Activated T-helper 17 cell treated with anti-CD3 and anti-CD28 coated beads, Interleukin-2, amount 50 U/mL, for 72 hours (primary cell): ENCODE results near the gene PAMR1. TPM values are rescaled to one million over a fixed set of nuclear protein-coding genes. Genes with fewer than 3 reads are reported as not detected.
"Not testable (repeated sequence)": the region's sequence is repeated elsewhere in the genome, so short reads cannot be mapped to it uniquely, and the experiment has no call there.

Experiments used
- ATAC-seq: fragments of 150-1000 bp; cut with Tn5 transposase; replicated peaks from 2 replicates; pipeline ENCODE4 v1.10.0; 2021; ENCODE audit warnings: mild to moderate bottlenecking, moderate library complexity
- H3K27ac Mint-ChIP-seq: one replicate; pipeline ENCODE4 v1.8.0; 2022; ENCODE audit warnings: mixed read lengths
- H3K27me3 Mint-ChIP-seq: one replicate; pipeline ENCODE4 v1.8.0; 2022; ENCODE audit warnings: mixed read lengths
- H3K36me3 Mint-ChIP-seq: one replicate; pipeline ENCODE4 v1.8.0; 2022; ENCODE audit warnings: low read depth, mild to moderate bottlenecking, mixed read lengths
- H3K4me1 Mint-ChIP-seq: one replicate; pipeline ENCODE4 v1.8.0; 2022; ENCODE audit warnings: mixed read lengths
- H3K4me3 Mint-ChIP-seq: one replicate; pipeline ENCODE4 v1.8.0; 2022; ENCODE audit warnings: mild to moderate bottlenecking, mixed read lengths
- H3K9me3 Mint-ChIP-seq: one replicate; pipeline ENCODE4 v1.8.0; 2022; ENCODE audit warnings: mixed read lengths
- total RNA-seq, 2 donors: library from RNA; stranded (reverse); gene quantifications; one replicate each; pipeline ENCODE4 v1.2.3, GENCODE V29; 2022

Gene PAMR1
- total RNA-seq, 2 donors from 2014 or later = not detected

DNA sequence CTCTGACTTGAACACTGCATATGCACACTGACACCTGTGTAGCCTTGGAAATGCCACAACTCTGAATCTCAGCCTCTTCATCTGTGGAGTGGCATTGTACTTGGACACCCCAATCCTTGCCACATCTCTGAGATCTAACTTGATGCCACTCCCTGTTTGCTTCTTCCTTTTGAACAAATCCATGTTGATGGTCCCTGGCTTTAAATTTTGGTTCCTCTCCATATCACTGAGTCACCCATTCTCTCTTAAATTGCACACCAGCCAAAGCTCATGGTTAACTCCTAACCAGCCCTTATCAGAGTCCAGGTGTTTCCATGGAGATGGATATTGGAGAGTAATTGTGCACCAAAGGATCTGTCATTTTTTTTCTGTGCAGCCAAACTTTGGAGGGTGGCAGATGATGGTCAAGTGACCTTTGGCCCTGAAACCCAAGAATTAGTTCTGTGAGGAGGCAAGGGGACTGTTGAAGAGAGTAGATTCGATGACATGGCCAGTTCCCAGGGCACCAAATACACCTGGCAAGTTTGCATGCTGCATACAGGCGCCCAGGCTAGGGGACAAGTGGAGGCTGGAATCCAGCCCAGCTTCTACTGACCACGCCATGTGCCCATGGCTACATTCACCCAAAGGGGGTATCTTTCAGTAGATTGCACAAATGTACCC, 25.1 kb upstream of the PAMR1 start:
- Mint-ChIP-seq H3K9me3 (no peaks in the 10 kb centered on the region), H3K27me3 (peaks cover 46% of the 10 kb centered on the region), H3K4me3 (no peak overlapping the region), H3K27ac (no peak overlapping the region), H3K4me1 (no peaks in the 10 kb centered on the region), H3K36me3 (no peaks in the 10 kb centered on the region)
- no peak for ATAC-seq

GRCh38 chr11:35549787-35550186, 24.4 kb upstream of the PAMR1 start:
- Mint-ChIP-seq H3K36me3 (no peaks in the 10 kb centered on the region), H3K9me3 (no peaks in the 10 kb centered on the region), H3K4me3 (no peak overlapping the region), H3K27me3 (peaks cover 42% of the 10 kb centered on the region), H3K4me1 (no peaks in the 10 kb centered on the region), H3K27ac (no peak overlapping the region)
- no peak for ATAC-seq

DNA sequence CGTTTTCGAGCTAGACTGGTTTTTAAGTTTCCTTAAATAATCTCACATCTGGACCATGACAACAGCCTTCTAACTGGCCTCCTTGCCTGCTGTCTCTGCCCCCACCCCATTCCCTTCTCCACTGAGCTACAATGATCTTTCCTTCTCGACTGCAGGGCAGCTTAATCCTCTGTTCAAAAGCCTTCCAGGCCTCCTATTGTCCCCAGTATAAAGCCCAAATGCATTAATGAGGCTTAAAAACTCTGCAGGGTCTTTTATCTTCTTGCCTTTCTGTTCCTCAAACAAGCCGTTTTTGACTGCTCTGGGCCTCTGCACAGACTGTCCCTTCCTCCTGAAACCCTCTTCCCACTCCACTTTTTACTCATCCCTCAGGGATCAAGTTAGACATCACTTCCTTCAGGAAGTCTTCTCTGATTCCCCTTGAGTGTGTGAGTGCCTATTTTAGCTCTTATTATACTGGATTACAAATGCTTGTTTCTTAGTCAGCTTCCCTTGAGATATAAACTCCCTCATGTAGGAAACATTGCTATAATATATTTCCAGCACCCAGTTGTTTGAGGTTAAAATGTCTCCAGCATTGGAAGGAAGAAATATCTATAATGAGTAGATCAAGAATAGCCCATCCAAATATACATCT, 23.6 kb upstream of the PAMR1 start:
- H3K27me3 Mint-ChIP-seq = peaks cover 35% of the 10 kb centered on the region
- no peaks in the 10 kb centered on the region for H3K36me3 Mint-ChIP-seq
- ATAC-seq = no peak
- H3K4me3 Mint-ChIP-seq = no peak overlapping the region
- no peak overlapping the region for H3K27ac Mint-ChIP-seq
- H3K9me3 Mint-ChIP-seq = no peaks in the 10 kb centered on the region
- no peaks in the 10 kb centered on the region for H3K4me1 Mint-ChIP-seq

GRCh38 chr11:35547995-35548394, 22.6 kb upstream of the PAMR1 start:
- ATAC-seq, H3K9me3 Mint-ChIP-seq, H3K4me3 Mint-ChIP-seq, H3K36me3 Mint-ChIP-seq, H3K4me1 Mint-ChIP-seq, H3K27ac Mint-ChIP-seq: not testable (repeated sequence)
- H3K27me3 Mint-ChIP-seq = peaks cover 34% of the 10 kb centered on the region

DNA sequence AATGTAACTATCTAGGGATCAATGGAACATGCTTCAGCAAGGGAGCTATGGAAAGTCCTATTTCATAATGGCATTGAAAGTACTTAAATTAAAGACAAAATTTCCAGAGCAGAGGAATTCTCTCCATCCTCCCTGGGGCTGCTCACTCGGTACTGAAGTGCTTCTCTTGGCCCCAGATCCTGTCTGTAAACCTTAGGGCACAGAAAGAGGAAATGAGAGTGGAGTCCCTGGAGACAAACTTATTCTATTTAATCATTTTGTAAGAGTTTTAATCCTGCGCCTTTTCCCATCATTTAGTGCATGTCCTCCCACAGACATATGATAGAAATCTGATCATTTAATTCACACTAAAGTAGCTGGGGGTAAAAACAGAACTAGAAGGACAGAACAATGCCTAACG, 20.9 kb upstream of the PAMR1 start:
- H3K4me1 Mint-ChIP-seq = no peaks in the 10 kb centered on the region

GRCh38 chr11:35545391-35546003, 20.1 kb upstream of the PAMR1 start:
- H3K36me3 Mint-ChIP-seq = no peaks in the 10 kb centered on the region
- no peak for ATAC-seq

More for the DNA sequence above, 20.9 kb upstream of the PAMR1 start:
- ATAC-seq = no peak
- Mint-ChIP-seq H3K36me3 (no peaks in the 10 kb centered on the region), H3K27me3 (peaks cover 22% of the 10 kb centered on the region), H3K27ac (no peak overlapping the region), H3K4me3 (no peak overlapping the region), H3K9me3 (no peaks in the 10 kb centered on the region)

GRCh38 chr11:35543481-35543880, 18.1 kb upstream of the PAMR1 start:
- Mint-ChIP-seq H3K4me3 (no peak overlapping the region), H3K27ac (no peak overlapping the region), H3K9me3 (no peaks in the 10 kb centered on the region), H3K4me1 (no peaks in the 10 kb centered on the region), H3K36me3 (no peaks in the 10 kb centered on the region), H3K27me3 (peaks cover 22% of the 10 kb centered on the region)
- ATAC-seq = no peak

More at GRCh38 chr11:35545391-35546003, 20.1 kb upstream of the PAMR1 start:
- Mint-ChIP-seq H3K9me3 (no peaks in the 10 kb centered on the region), H3K4me1 (no peaks in the 10 kb centered on the region), H3K27me3 (peaks cover 19% of the 10 kb centered on the region), H3K27ac (no peak overlapping the region), H3K4me3 (no peak overlapping the region)

GRCh38 chr11:35541621-35542375, 16.4 kb upstream of the PAMR1 start:
- ATAC-seq = no peak
- no peaks in the 10 kb centered on the region for H3K4me1 Mint-ChIP-seq
- H3K9me3 Mint-ChIP-seq = no peaks in the 10 kb centered on the region
- no peaks in the 10 kb centered on the region for H3K36me3 Mint-ChIP-seq
- no peak overlapping the region for H3K4me3 Mint-ChIP-seq
- no peak overlapping the region for H3K27ac Mint-ChIP-seq
- H3K27me3 Mint-ChIP-seq = peaks cover 23% of the 10 kb centered on the region

- no peak for ATAC-seq
- Mint-ChIP-seq H3K36me3 (no peaks in the 10 kb centered on the region), H3K9me3 (no peaks in the 10 kb centered on the region), H3K4me1 (no peaks in the 10 kb centered on the region), H3K27me3 (peaks cover 24% of the 10 kb centered on the region), H3K4me3 (no peak overlapping the region), H3K27ac (no peak overlapping the region)
Observed at GRCh38 chr11:35540526-35540925, 15.1 kb upstream of the PAMR1 start.

DNA sequence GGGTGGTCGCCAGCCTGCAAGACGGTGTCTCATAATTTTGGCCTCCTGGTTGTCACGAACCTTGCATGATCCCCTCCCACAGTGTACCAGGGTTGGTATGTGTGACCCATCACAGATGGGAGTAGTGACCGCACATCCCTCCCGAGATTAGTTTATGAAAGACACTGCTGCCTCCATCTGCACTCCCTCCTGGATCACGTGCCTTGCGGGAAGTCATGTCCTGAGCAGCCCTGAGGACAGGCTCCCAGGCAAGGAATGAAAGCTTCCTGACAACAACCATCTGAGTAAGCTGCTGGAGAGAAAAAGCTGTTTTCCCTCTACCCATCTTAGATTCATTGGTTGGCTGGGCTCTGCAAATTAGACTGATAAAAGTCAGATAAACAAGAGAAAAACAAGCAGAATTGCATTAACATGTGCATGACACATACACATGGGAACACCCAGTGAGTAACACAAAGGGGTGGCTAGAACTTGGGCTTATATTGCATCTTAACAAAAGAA, 14.4 kb upstream of the PAMR1 start:
- H3K9me3 Mint-ChIP-seq = no peaks in the 10 kb centered on the region
- H3K36me3 Mint-ChIP-seq = no peaks in the 10 kb centered on the region
- no peak overlapping the region for H3K27ac Mint-ChIP-seq
- H3K4me3 Mint-ChIP-seq = no peak overlapping the region
- ATAC-seq = no peak
- H3K27me3 Mint-ChIP-seq = peaks cover 24% of the 10 kb centered on the region
- H3K4me1 Mint-ChIP-seq = no peaks in the 10 kb centered on the region

DNA sequence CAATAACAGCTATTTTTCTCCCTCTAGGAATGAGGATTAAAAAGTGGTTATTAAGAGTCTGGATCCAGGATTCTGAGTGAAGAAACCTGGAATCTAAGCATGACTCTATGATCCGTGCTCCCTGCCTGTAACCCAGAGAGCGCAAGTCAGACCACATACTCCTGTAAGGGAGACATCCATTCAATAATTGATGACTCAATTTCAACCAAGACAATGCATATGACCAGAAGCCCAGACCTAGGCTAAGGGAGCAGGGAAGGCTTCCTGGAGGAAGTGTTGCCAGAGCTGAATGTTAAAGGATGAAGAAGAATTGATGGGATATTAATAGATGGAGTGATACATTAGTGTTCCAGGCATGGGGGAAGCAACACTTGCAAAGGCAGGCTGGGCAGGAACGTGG, 13.8 kb upstream of the PAMR1 start:
- H3K27ac Mint-ChIP-seq = no peak overlapping the region
- no peaks in the 10 kb centered on the region for H3K4me1 Mint-ChIP-seq
- no peaks in the 10 kb centered on the region for H3K9me3 Mint-ChIP-seq
- peaks cover 24% of the 10 kb centered on the region for H3K27me3 Mint-ChIP-seq
- H3K36me3 Mint-ChIP-seq = no peaks in the 10 kb centered on the region
- H3K4me3 Mint-ChIP-seq = no peak overlapping the region
- ATAC-seq = no peak

DNA sequence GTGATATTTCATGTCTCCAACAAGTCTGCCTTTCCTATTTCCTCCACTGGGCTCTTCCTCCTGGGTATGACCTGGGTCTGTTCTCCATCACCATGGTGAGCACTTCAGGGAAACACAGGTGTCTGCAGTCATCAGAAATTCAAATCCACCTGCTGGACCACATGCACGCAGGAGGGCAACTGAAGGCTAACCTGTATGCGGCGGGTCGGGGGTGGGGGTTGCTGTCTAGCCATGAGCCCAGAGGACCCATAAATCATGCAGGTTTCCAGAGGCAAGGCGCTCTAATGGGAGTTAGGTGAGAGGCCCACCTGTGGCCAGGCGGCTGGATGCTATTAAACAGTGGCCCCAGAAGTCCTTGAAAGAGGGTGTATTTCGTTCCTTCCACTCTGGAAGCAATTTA, 11.1 kb upstream of the PAMR1 start:
- ATAC-seq = no peak
- Mint-ChIP-seq H3K9me3 (no peaks in the 10 kb centered on the region), H3K4me1 (no peaks in the 10 kb centered on the region), H3K27ac (no peak overlapping the region), H3K36me3 (no peaks in the 10 kb centered on the region), H3K4me3 (no peak overlapping the region), H3K27me3 (peaks cover 24% of the 10 kb centered on the region)

- Mint-ChIP-seq H3K4me3 (no peak overlapping the region), H3K27ac (no peak overlapping the region), H3K9me3 (no peaks in the 10 kb centered on the region), H3K4me1 (no peaks in the 10 kb centered on the region), H3K36me3 (no peaks in the 10 kb centered on the region), H3K27me3 (peaks cover 29% of the 10 kb centered on the region)
- ATAC-seq = no peak
Observed at GRCh38 chr11:35531246-35531645, 5.8 kb upstream of the PAMR1 start.

DNA sequence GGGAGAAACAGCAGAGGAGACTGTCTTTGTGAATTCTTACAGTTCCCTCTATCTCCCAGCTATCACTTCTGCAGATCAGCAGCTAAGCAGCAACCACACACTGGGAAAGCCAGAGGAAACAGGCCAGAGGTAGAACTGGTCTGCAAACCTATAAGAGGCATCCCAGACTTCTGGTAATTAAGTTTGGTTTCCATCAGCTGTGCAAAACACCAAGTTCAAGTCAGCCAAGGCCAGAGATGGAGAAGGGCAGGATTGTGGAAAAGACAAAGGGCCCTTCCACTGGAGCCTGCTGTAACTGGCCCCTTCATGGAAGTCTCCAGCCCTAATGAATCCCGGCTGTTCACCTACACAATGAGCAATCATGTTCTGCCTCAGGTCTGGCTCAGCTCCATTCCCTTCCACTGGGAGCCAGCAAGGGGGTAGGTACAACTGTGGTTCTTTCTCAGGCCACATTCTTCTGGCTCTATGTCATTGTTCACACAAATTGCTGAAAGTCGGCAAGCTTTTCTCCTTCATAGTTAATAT, 4.6 kb upstream of the PAMR1 start:
- peaks cover 33% of the 10 kb centered on the region for H3K27me3 Mint-ChIP-seq
- H3K9me3 Mint-ChIP-seq = no peaks in the 10 kb centered on the region
- no peak overlapping the region for H3K4me3 Mint-ChIP-seq
- no peak overlapping the region for H3K27ac Mint-ChIP-seq
- H3K36me3 Mint-ChIP-seq = no peaks in the 10 kb centered on the region
- no peak for ATAC-seq
- no peaks in the 10 kb centered on the region for H3K4me1 Mint-ChIP-seq
